Colonic mucosa (tissue), 4 donors: ENCODE results near the gene ETV6. TPM values are rescaled to one million over a fixed set of nuclear protein-coding genes. Genes with fewer than 3 reads are reported as not detected.

ENCODE experiments used
- DNase-seq: peaks from one replicate; pipeline ENCODE4 v3.0.0-alpha.2; 2020
- H3K27ac ChIP-seq: fragments of 200-600 bp; one replicate; pipeline ENCODE4 v1.8.0; 2021
- H3K27me3 ChIP-seq: fragments of 200-600 bp; one replicate; pipeline ENCODE4 v1.8.0; 2021
- H3K36me3 ChIP-seq: fragments of 200-600 bp; one replicate; pipeline ENCODE4 v1.8.0; 2021
- H3K4me1 ChIP-seq: fragments of 200-600 bp; one replicate; pipeline ENCODE4 v1.8.0; 2021; ENCODE audit warnings: mild to moderate bottlenecking
- H3K4me3 ChIP-seq: fragments of 200-600 bp; one replicate; pipeline ENCODE4 v1.8.0; 2021
- H3K9ac ChIP-seq, 2 donors: one replicate each; pipeline ENCODE4 v1.7.0; 2013; ENCODE audit warnings: control low read depth in 2 of 2, low read depth in 2 of 2, low read length in 2 of 2
- H3K9me3 ChIP-seq: fragments of 200-600 bp; one replicate; pipeline ENCODE4 v1.8.0; 2021
- intact Hi-C: fragments of 100-400 bp; cut with DNase I; formaldehyde crosslinking; loops from one replicate; pipeline ENCODE4 v1.14.1; 2022
- total RNA-seq, 2 donors: library from RNA; stranded (reverse); fragmentation: NEBNext Ultra II Directional in 1 of 2; extraction: Animal tissue kit (Norgen Biotek cat#: 25700) in 1 of 2; gene quantifications; one replicate each; pipeline ENCODE4 v1.2.1, GENCODE V29; 2021
- TF ChIP-seq, protein P1 (sequence below): fragments of 200-600 bp; IDR thresholded peaks from one replicate; pipeline ENCODE4 v1.8.0; 2022; ENCODE audit warnings: antibody characterized with exemption, mild to moderate bottlenecking
- donor health status: healthy.
- donor health status: DM: no; HTN: no; CAD: no.
- donor health status: DM: no; HTN: no; CAD: no.

Gene ETV6
- total RNA-seq, 2 donors from 2014 or later = 49.2 to 73.1 TPM

DNA sequence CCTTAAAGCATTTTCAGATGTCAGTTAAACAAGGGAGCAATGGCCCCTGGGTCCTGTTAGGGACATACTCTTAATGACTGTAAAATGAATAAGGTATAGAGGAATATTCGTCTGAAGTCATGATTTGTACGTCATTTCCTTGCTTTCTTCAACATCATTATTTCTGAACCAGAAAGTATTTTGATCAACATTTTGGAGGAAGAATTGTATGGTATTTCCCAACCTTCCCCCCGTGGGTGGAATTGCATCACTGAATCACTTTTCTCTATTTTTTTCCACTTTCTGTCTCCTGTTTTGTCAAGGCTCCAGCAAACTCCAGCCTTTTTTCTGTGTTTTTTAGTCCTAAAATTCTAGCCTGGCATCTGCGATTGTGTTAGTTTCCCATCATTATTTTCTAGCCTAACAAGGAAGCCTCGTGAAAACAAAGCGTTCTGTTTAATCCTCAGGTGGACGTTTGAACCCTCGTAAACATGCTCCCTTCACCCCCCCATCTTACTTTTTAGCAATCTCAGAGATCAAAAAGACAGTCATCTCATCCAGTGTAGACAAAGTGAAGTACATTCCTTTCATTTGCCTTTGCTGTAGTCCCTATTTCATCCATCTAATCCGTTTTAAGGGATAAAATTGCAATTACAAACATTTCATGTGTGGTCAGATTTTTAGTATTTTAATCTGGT is 62.3 kb downstream of the ETV6 start:
- Histone ChIP-seq H3K27ac (no peak overlapping the region), H3K27me3 (no peaks in the 10 kb centered on the region), H3K36me3 (no peaks in the 10 kb centered on the region), H3K9ac (no peak overlapping the region), H3K4me1 (peaks cover 4% of the 10 kb centered on the region), H3K9me3 (no peaks in the 10 kb centered on the region), H3K4me3 (no peak overlapping the region)
- no peak for DNase-seq
- intact Hi-C loops = no loop called here
- TF ChIP-seq, protein P1, sequence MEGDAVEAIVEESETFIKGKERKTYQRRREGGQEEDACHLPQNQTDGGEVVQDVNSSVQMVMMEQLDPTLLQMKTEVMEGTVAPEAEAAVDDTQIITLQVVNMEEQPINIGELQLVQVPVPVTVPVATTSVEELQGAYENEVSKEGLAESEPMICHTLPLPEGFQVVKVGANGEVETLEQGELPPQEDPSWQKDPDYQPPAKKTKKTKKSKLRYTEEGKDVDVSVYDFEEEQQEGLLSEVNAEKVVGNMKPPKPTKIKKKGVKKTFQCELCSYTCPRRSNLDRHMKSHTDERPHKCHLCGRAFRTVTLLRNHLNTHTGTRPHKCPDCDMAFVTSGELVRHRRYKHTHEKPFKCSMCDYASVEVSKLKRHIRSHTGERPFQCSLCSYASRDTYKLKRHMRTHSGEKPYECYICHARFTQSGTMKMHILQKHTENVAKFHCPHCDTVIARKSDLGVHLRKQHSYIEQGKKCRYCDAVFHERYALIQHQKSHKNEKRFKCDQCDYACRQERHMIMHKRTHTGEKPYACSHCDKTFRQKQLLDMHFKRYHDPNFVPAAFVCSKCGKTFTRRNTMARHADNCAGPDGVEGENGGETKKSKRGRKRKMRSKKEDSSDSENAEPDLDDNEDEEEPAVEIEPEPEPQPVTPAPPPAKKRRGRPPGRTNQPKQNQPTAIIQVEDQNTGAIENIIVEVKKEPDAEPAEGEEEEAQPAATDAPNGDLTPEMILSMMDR = no peak

DNA sequence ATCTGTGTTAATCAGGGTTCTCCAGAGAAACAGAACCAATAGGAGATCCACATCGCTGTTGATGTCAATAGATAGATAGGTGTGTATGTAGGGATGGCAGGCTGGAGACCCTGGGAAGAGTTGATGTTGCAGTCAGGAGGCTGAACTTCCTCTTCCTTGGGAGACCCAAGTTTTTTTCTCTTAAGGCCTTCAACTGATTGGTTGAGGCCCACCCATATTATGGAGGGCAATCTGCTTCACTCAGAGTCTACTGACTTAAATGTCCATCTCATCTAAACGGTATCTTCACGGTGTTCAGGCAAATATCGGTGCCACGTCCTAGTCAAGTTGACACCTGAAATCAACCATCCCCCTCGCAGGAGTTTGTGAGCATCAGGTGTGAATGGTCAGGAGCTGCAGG is 63.0 kb downstream of the ETV6 start:
- Histone ChIP-seq H3K4me3 (no peak overlapping the region), H3K36me3 (no peaks in the 10 kb centered on the region), H3K27me3 (no peaks in the 10 kb centered on the region), H3K27ac (no peak overlapping the region), H3K4me1 (peaks cover 7% of the 10 kb centered on the region), H3K9ac (no peak overlapping the region), H3K9me3 (no peaks in the 10 kb centered on the region)
- TF ChIP-seq, protein P1 = no peak
- no peak for DNase-seq
- intact Hi-C loops = no loop called here

DNA sequence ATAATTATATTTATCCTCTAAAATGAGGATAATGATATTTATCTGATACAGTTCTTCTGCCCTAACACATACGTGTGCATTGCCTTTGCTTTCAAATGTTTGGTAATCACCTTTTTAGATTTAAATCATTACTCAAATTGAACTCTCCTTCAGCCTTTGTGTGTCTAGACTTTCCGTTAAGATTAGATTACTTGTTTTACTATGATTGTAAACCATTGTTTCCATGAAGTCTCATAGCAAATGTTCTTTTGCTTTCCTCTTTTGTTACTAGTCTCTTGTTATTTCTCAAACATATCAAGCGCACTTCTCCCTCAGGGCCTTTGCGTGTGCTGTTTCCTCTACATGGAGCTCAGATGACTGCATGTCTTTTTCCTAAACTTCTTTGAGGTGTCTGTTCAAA is 63.7 kb downstream of the ETV6 start:
- no peaks in the 10 kb centered on the region for H3K36me3 ChIP-seq
- H3K4me1 ChIP-seq = peaks cover 7% of the 10 kb centered on the region
- H3K27ac ChIP-seq = no peak overlapping the region
- H3K9me3 ChIP-seq = no peaks in the 10 kb centered on the region
- intact Hi-C loops = no loop called here
- H3K9ac ChIP-seq = no peak overlapping the region
- TF ChIP-seq, protein P1 = no peak
- no peak for DNase-seq
- no peak overlapping the region for H3K4me3 ChIP-seq
- no peaks in the 10 kb centered on the region for H3K27me3 ChIP-seq

DNA sequence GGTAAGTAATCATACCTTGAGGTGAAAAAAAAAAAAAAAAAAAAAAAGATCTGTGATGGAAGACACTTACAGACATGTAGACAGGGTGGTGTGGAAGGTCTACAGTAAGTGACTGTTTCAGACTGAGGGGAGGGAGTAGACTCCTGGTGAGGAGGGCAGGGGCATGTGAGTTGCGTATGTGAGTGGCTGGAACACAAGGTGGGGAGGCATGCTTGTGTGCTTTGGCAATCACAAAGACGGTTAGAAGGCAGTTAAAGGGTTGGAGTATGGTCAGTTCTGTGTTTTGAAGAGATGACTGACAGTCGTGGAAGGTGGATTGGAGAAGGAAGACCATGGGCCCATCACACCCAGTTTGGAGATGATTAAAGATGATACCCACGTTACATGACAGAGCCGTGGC is 65.2 kb downstream of the ETV6 start:
- no peaks in the 10 kb centered on the region for H3K27me3 ChIP-seq
- H3K9ac ChIP-seq = no peak overlapping the region
- H3K27ac ChIP-seq = no peak overlapping the region
- DNase-seq = no peak
- no peaks in the 10 kb centered on the region for H3K9me3 ChIP-seq
- no peak overlapping the region for H3K4me3 ChIP-seq
- no peaks in the 10 kb centered on the region for H3K36me3 ChIP-seq
- TF ChIP-seq, protein P1 = no peak
- H3K4me1 ChIP-seq = peaks cover 7% of the 10 kb centered on the region
- intact Hi-C loops = no loop called here

DNA sequence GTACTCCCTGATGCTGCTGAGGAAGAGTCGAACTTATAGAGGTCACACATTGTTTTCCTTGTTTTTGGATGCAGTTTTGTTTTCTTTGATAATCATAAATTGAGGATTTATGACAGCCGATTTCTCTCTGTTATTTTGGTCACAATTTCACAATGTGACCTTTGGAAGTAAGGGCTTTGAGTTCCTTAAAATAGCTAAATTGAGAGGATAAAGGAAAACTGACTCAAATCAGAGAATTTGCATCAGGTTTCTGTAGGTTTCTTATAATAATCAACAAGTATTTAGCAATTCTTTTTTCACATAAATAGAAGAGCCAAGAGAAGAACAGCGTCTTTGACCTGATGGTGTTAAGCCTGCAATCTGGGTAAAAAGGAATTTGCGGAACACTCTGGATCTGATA is 66.1 kb downstream of the ETV6 start:
- Histone ChIP-seq H3K27me3 (no peaks in the 10 kb centered on the region), H3K4me1 (peaks cover 7% of the 10 kb centered on the region), H3K9ac (no peak overlapping the region), H3K4me3 (no peak overlapping the region), H3K27ac (no peak overlapping the region), H3K36me3 (no peaks in the 10 kb centered on the region), H3K9me3 (no peaks in the 10 kb centered on the region)
- intact Hi-C loops = no loop called here
- DNase-seq = no peak
- TF ChIP-seq, protein P1 = no peak
